Dendritic cell treated with granulocyte-macrophage colony-stimulating factor and Interleukin-4, amounts not matched to agents 40 ng/mL and 50 ng/mL, for 4 days (primary cell): ENCODE results near the gene NPAP1.

Source experiments
- H3K27ac Mint-ChIP-seq: one replicate; pipeline ENCODE4 v1.8.0; 2022; ENCODE audit warnings: mild to moderate bottlenecking, mixed read lengths
- H3K27me3 Mint-ChIP-seq: one replicate; pipeline ENCODE4 v1.8.0; 2022; ENCODE audit warnings: mild to moderate bottlenecking, mixed read lengths
- H3K36me3 Mint-ChIP-seq: one replicate; pipeline ENCODE4 v1.8.0; 2022; ENCODE audit warnings: low read depth, mixed read lengths
- H3K4me1 Mint-ChIP-seq: one replicate; pipeline ENCODE4 v1.8.0; 2022; ENCODE audit warnings: low read depth, mixed read lengths
- H3K4me3 Mint-ChIP-seq: one replicate; pipeline ENCODE4 v1.8.0; 2022; ENCODE audit warnings: mild to moderate bottlenecking, moderate library complexity, mixed read lengths
- H3K9me3 Mint-ChIP-seq: one replicate; pipeline ENCODE4 v1.8.0; 2022; ENCODE audit warnings: mixed read lengths
- intact Hi-C: fragments of 100-400 bp; cut with micrococcal nuclease; formaldehyde crosslinking; loops from one replicate; pipeline ENCODE4 v1.15.0; 2022

NPAP1 gene

DNA sequence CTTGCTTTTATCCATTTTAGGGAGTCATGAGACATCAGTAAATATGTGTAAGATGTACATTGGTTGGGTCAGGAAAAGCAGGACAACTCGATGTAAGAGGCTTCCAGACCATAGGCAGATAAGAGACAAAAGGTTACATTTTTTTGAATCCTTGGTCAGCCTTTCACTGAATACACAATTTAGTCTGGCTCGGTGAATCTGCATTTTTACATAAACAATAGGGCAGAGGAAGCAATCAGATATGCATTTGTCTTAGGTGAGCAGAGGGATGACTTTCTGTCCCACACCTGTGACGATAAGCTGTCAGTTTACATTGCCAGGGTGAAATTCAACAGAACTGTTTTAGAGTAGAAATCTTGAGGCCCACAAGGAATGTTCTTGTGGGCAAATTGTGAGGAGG, 20.6 kb downstream of the NPAP1 start:
- Mint-ChIP-seq H3K36me3 (no peaks in the 10 kb centered on the region), H3K4me3 (no peak overlapping the region), H3K27ac (no peak overlapping the region), H3K9me3 (peaks cover 9% of the 10 kb centered on the region), H3K27me3 (no peaks in the 10 kb centered on the region), H3K4me1 (no peaks in the 10 kb centered on the region)
- intact Hi-C loops: no loop called here

DNA sequence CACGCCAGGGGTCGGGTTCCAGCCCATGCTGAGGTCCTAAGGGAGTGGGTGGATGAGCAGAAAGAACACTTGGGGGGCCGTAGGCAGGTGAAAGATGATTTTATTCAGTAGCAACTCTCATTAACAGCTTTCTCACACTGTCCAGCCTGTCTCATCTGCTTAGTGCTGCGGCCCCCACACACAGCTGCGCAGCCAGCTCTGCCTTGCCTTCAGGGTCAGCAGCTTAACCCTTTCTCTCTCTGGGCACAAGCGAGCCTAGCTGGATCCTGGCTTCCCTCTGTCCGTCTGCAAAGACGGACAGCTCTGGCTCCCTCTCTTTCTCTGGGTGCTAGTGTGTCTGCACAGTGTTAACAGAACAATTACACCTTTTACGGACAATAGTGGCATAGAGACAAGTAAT, 21.3 kb downstream of the NPAP1 start:
- Mint-ChIP-seq H3K4me1 (no peaks in the 10 kb centered on the region), H3K36me3 (no peaks in the 10 kb centered on the region), H3K27me3 (no peaks in the 10 kb centered on the region), H3K9me3 (peaks cover 9% of the 10 kb centered on the region), H3K4me3 (no peak overlapping the region), H3K27ac (no peak overlapping the region)
- intact Hi-C loops: no loop called here

DNA sequence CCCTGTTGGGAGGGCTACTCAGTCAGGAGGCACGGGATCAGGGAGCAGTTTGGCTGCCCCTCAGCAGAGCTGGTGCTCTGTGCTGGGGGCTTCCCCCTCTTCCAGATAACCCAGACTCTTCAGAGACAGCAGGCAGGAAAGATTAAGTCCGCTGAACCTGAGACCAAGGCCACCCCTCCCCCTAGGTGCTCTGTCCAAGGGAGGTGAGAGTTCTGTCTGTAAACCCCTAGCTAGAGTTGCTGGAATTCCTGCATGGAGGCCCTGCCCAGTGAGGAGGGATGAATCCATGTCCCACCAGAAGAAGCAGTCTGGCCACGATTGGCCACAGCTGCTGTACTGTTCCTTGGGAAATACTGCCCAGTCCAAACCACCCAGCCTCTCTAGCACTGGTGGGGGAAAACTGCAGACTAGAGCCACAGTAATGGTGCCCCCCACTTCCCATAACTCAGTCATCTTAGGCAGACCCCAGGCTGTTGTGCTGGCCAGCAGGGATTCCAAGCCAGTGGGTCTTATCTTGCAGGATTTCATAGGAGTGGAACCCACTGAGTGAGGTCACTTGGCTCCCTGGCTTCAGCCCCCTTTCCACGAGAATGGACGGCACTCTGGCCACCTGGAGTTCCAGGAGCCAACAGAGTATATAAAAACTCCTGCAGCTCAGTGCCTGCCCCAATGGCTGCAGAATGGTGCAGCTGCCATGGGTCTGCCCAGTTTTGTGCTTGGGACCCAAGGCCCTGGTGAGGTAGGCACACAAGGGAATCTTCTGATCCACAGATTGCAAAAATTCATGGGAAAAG, 42.9 kb downstream of the NPAP1 start:
- no peaks in the 10 kb centered on the region for H3K4me1 Mint-ChIP-seq
- H3K36me3 Mint-ChIP-seq: no peaks in the 10 kb centered on the region
- no peaks in the 10 kb centered on the region for H3K27me3 Mint-ChIP-seq
- H3K4me3 Mint-ChIP-seq: no peak overlapping the region
- no peak overlapping the region for H3K27ac Mint-ChIP-seq
- peaks cover 39% of the 10 kb centered on the region for H3K9me3 Mint-ChIP-seq
- intact Hi-C loops: no loop called here

DNA sequence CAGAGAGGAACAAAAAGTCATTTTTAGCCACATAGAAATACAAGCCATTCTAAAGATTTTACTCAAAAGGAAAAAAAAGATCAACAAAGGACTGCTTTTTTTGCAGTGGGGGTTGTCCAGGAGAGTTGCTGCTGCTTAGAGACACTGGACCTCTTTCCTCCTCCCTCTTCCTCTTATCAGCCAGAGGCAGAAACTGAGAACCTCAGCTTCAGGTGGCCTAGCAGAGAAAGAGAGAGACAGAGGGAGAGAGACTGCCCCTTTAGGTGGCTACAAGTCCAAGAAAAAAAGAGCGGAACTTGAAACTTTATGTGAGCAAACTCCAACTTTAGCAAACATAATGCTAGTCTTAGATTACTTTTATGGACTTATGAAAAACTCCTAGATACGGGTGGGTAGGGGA, 54.2 kb downstream of the NPAP1 start:
- Mint-ChIP-seq H3K4me3 (no peak overlapping the region), H3K4me1 (no peaks in the 10 kb centered on the region), H3K27me3 (no peaks in the 10 kb centered on the region), H3K9me3 (peaks cover 36% of the 10 kb centered on the region), H3K36me3 (no peaks in the 10 kb centered on the region), H3K27ac (no peak overlapping the region)
- intact Hi-C loops: no loop called here
